ENCODE results near the gene ZNF574.

- TF ChIP-seq USF2 (IDR thresholded peaks at IDR 0.05; ENCODE audit: low read length) (no peak), HDAC2 (IDR thresholded peaks at IDR 0.05; ENCODE audit: borderline replicate concordance in 1 of 2, low read depth in 2 of 2, low read length in 2 of 2) (no peak), CTCF (IDR thresholded peaks at IDR 0.05; ENCODE audit: control extremely low read depth in 1 of 3, insufficient read depth in 1 of 3, low read depth in 1 of 3, low read length in 3 of 3) (no peak), KDM1A (IDR thresholded peaks at IDR 0.05; ENCODE audit: borderline replicate concordance, low read length) (no peak), CEBPB (IDR thresholded peaks at IDR 0.05; ENCODE audit: low read depth, low read length) (no peak), SRF (IDR thresholded peaks at IDR 0.05; ENCODE audit: low read depth, low read length) (no peak)
These were observed 29.4 kb downstream of the ZNF574 start for GRCh38 chr19:42105368-42105767.
